Adrenal gland (tissue), 5 donors: ENCODE results near the gene NCAPG2.

Experiments
- CTCF ChIP-seq, 6 experiments: fragments of 450-650 bp in 4 of 6; fragments of 200-600 bp in 2 of 6; sonication (generic) in 1 of 6; IDR thresholded peaks; 1 replicate in 5 of 6; 2 replicates in 1 of 6; pipeline versions ENCODE4 v1.5.1 to v1.8.0; 2016 to 2021; ENCODE audit warnings: antibody characterized with exemption in 6 of 6, mild to moderate bottlenecking in 2 of 6, moderate library complexity in 1 of 6
- POLR2A ChIP-seq, 2 donors: fragments of 450-650 bp; IDR thresholded peaks; one replicate each; pipeline ENCODE4 v1.6.1; 2017; ENCODE audit warnings: antibody characterized with exemption in 2 of 2, mild to moderate bottlenecking in 2 of 2, moderate library complexity in 1 of 2
- donor health status: DM: no; HTN: no; CAD: no.

GRCh38 chr7:158684329-158684728, 20.3 kb downstream of the NCAPG2 start:
- no peak for TF ChIP-seq CTCF (IDR thresholded peaks at IDR 0.05)
- TF ChIP-seq POLR2A (IDR thresholded peaks at IDR 0.05) = no peak
